Measurements from ENCODE around the gene CDHR1. TPM values are rescaled to one million over a fixed set of nuclear protein-coding genes. Genes with fewer than 3 reads are reported as not detected.

Gene CDHR1
- total and polyA plus RNA-seq, 4 donors = 0.07 to 0.51 (median 0.14) TPM

DNA sequence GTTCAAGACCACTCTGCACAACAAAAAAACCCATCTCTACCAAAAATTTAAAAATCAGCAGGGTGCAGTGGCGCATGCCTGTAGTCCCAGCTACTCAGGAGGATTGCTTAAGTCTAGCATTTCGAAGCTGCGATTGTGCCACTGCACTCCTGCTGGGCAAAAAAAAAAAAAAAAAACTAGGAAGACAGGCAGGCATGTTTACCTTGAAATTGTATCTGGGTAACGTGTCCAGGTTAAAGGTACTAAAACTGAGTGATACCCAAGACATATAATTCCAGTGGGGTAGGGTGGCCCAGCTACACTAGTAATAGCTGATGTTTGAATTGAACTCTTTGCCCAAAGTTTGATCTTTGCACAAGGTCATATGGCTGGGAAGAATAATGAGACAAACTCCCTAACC is 38.8 kb upstream of the CDHR1 start:
- no peak for TF ChIP-seq HNF4A (conservative IDR thresholded peaks at IDR 0.05)
- TF ChIP-seq, protein P1, sequence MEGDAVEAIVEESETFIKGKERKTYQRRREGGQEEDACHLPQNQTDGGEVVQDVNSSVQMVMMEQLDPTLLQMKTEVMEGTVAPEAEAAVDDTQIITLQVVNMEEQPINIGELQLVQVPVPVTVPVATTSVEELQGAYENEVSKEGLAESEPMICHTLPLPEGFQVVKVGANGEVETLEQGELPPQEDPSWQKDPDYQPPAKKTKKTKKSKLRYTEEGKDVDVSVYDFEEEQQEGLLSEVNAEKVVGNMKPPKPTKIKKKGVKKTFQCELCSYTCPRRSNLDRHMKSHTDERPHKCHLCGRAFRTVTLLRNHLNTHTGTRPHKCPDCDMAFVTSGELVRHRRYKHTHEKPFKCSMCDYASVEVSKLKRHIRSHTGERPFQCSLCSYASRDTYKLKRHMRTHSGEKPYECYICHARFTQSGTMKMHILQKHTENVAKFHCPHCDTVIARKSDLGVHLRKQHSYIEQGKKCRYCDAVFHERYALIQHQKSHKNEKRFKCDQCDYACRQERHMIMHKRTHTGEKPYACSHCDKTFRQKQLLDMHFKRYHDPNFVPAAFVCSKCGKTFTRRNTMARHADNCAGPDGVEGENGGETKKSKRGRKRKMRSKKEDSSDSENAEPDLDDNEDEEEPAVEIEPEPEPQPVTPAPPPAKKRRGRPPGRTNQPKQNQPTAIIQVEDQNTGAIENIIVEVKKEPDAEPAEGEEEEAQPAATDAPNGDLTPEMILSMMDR (IDR thresholded peaks at IDR 0.05; ENCODE audit: low read depth, low read length, missing input control) = no peak
- no peak for TF ChIP-seq NR2F2 (IDR thresholded peaks at IDR 0.05)
- no peak for TF ChIP-seq YY1 (IDR thresholded peaks at IDR 0.05)
- TF ChIP-seq GABPA (IDR thresholded peaks at IDR 0.05 in 1 of 2, conservative IDR thresholded peaks at IDR 0.05 in 1 of 2) = no peak
- TF ChIP-seq RAD21 (IDR thresholded peaks at IDR 0.05) = no peak
- no peak for TF ChIP-seq FOXA1 (IDR thresholded peaks at IDR 0.05)
- TF ChIP-seq, protein P2, sequence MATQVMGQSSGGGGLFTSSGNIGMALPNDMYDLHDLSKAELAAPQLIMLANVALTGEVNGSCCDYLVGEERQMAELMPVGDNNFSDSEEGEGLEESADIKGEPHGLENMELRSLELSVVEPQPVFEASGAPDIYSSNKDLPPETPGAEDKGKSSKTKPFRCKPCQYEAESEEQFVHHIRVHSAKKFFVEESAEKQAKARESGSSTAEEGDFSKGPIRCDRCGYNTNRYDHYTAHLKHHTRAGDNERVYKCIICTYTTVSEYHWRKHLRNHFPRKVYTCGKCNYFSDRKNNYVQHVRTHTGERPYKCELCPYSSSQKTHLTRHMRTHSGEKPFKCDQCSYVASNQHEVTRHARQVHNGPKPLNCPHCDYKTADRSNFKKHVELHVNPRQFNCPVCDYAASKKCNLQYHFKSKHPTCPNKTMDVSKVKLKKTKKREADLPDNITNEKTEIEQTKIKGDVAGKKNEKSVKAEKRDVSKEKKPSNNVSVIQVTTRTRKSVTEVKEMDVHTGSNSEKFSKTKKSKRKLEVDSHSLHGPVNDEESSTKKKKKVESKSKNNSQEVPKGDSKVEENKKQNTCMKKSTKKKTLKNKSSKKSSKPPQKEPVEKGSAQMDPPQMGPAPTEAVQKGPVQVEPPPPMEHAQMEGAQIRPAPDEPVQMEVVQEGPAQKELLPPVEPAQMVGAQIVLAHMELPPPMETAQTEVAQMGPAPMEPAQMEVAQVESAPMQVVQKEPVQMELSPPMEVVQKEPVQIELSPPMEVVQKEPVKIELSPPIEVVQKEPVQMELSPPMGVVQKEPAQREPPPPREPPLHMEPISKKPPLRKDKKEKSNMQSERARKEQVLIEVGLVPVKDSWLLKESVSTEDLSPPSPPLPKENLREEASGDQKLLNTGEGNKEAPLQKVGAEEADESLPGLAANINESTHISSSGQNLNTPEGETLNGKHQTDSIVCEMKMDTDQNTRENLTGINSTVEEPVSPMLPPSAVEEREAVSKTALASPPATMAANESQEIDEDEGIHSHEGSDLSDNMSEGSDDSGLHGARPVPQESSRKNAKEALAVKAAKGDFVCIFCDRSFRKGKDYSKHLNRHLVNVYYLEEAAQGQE (IDR thresholded peaks at IDR 0.05) = no peak
- no peak for TF ChIP-seq SP1 (IDR thresholded peaks at IDR 0.05)
- TF ChIP-seq TAF1 (conservative IDR thresholded peaks at IDR 0.05) = no peak
- TF ChIP-seq, protein P3, sequence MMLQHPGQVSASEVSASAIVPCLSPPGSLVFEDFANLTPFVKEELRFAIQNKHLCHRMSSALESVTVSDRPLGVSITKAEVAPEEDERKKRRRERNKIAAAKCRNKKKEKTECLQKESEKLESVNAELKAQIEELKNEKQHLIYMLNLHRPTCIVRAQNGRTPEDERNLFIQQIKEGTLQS (IDR thresholded peaks at IDR 0.05) = no peak
- TF ChIP-seq HNF4G (IDR thresholded peaks at IDR 0.05) = no peak
- no peak for TF ChIP-seq JUND (IDR thresholded peaks at IDR 0.05)
- no peak for TF ChIP-seq FOXA2 (IDR thresholded peaks at IDR 0.05)
- TF ChIP-seq RXRA (IDR thresholded peaks at IDR 0.05) = no peak
- no peak for TF ChIP-seq EGR1 (IDR thresholded peaks at IDR 0.05; ENCODE audit: low read depth in 2 of 2)
- TF ChIP-seq, protein P4, sequence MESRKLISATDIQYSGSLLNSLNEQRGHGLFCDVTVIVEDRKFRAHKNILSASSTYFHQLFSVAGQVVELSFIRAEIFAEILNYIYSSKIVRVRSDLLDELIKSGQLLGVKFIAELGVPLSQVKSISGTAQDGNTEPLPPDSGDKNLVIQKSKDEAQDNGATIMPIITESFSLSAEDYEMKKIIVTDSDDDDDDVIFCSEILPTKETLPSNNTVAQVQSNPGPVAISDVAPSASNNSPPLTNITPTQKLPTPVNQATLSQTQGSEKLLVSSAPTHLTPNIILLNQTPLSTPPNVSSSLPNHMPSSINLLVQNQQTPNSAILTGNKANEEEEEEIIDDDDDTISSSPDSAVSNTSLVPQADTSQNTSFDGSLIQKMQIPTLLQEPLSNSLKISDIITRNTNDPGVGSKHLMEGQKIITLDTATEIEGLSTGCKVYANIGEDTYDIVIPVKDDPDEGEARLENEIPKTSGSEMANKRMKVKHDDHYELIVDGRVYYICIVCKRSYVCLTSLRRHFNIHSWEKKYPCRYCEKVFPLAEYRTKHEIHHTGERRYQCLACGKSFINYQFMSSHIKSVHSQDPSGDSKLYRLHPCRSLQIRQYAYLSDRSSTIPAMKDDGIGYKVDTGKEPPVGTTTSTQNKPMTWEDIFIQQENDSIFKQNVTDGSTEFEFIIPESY (IDR thresholded peaks at IDR 0.05) = no peak
- no peak for TF ChIP-seq MAX (IDR thresholded peaks at IDR 0.05)
- Histone ChIP-seq H3K9ac (ENCODE audit: low read depth in 1 of 2, low read length in 2 of 2) (no peak overlapping the region), H3K36me3 (ENCODE audit: control insufficient read depth in 4 of 4, insufficient read depth in 3 of 4, low read depth in 1 of 4, low read length in 3 of 4) (peaks cover 1 to 38% (median 26%) of the 10 kb centered on the region in 4 donors), H3K4me3 (ENCODE audit: low read depth in 1 of 3, low read length in 3 of 3) (no peak overlapping the region), H3K4me1 (ENCODE audit: control insufficient read depth in 4 of 4, insufficient read depth in 4 of 4, low read length in 3 of 4) (peaks cover 0 to 2% (median 0%) of the 10 kb centered on the region in 4 donors), H3K9me3 (ENCODE audit: control insufficient read depth in 4 of 4, low read length in 3 of 4) (no peaks in the 10 kb centered on the region), H3K27ac (ENCODE audit: low read depth in 1 of 2, low read length in 2 of 2) (no peak overlapping the region), H3K27me3 (ENCODE audit: control insufficient read depth in 4 of 4, insufficient read depth in 4 of 4, low read length in 3 of 4) (no peaks in the 10 kb centered on the region)
- DNase-seq (ENCODE audit: low spot score) = no peak
- 94% methylated on average over 4 of the region's 4 CpGs for WGBS

Measured in liver (tissue), 9 donors.